HFF-Myc (cell line): ENCODE results near the gene GABARAPL1.
"Not testable (repeated sequence)": the region's sequence is repeated elsewhere in the genome, so short reads cannot be mapped to it uniquely, and the experiment has no call there.

Experiments used
- DNase-seq: peaks from one replicate; pipeline ENCODE4 v3.0.0-alpha.2; 2011; ENCODE audit warnings: low read depth; ENCODE audit errors: extremely low read depth
- H3K4me3 ChIP-seq: replicated peaks from 2 replicates; pipeline ENCODE4 v1.5.1; 2011; ENCODE audit warnings: low read depth, mild to moderate bottlenecking, control low read depth, low read length
- TF ChIP-seq, protein P1 (sequence below): IDR thresholded peaks from 2 replicates; pipeline ENCODE4 v1.5.1; 2012; ENCODE audit warnings: mild to moderate bottlenecking, low read depth, low read length, control low read depth; ENCODE audit errors: missing control alignments

Gene GABARAPL1

DNA sequence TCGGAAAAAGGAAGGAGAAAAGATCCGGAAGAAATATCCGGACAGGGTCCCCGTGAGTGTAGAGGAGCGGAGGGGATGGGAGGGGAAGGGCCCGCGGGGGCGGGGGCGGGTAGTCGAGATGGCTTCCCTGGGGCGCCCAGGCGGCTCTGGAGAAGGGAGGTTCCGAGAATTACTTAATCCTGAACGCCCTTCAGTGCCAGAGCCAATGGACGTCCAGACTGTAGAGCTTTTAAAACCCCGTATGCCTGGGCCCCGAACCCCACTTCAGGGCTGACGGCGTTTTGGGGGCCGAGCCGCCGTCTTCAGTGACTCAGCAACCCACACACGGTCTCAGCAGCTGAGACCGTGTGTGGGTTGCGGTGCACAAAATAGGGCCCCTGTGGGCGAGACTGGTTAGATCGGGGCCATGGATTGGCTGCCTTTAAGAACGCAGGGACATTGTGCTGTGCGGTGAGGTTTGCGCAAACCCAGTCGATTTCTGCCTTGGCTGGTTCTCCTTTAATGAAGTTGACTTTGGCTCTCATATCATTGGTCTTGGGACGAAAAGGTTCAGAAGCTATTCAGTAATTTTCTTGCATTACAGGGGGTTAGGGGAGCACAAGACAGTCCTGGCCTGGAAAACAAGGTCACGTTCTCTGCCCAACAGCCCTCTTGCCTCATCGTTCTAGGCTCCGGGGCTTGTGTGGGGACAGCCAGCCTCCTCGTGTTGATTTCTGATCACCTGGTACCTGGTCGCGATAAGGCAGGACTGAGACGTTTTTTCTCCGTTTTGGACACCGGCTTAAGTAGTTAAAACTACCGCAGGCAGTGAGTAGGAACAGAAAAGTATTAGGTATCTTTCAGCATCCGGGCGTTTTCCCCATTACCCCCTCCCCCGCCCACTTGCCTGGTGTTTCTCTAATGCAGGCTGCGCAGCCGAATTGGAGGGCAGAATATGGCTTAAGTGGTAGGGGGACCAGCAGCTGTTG, 775 bp downstream of the GABARAPL1 start:
- DNase-seq = no peak
- peak overlapping the region; percentile 74 for H3K4me3 ChIP-seq
- TF ChIP-seq, protein P1, sequence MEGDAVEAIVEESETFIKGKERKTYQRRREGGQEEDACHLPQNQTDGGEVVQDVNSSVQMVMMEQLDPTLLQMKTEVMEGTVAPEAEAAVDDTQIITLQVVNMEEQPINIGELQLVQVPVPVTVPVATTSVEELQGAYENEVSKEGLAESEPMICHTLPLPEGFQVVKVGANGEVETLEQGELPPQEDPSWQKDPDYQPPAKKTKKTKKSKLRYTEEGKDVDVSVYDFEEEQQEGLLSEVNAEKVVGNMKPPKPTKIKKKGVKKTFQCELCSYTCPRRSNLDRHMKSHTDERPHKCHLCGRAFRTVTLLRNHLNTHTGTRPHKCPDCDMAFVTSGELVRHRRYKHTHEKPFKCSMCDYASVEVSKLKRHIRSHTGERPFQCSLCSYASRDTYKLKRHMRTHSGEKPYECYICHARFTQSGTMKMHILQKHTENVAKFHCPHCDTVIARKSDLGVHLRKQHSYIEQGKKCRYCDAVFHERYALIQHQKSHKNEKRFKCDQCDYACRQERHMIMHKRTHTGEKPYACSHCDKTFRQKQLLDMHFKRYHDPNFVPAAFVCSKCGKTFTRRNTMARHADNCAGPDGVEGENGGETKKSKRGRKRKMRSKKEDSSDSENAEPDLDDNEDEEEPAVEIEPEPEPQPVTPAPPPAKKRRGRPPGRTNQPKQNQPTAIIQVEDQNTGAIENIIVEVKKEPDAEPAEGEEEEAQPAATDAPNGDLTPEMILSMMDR = no peak

DNA sequence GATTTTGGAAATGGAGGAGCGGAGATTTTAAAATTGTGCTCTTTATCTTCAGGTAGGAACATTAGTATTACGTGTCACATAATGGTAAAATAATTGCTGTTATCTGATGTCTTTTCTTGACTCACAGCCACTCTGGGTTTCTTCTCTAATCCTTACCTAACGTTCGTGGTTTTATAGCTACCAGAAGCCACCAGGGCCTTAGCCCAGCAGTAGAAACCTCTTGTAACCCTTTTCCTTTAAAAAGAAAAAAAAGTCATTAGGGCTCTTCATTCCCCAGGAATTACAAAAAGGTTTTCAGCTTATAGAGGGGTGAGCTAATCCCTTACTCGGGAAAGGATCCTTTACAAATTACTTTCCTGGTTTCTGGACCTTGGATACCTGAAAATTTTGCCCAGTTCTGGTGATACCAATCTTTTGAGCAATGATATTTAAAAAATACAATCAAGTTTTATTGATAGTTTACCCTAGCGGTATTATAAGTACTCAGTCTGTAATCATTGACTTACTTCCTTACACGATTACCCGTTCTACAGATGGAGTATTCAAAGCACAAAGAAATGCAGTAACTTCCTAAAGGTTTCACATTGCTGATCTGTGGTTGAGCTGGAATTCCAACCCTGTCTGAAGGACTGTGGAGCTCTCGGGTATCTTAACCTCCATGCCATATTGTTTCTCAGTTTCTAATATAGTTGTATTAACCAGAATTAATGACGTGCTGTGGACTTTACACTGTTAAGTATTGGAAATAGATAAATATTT, 1.6 kb downstream of the GABARAPL1 start:
- TF ChIP-seq, protein P1 = no peak
- peak overlapping the region; percentile 74 for H3K4me3 ChIP-seq
- DNase-seq = no peak

DNA sequence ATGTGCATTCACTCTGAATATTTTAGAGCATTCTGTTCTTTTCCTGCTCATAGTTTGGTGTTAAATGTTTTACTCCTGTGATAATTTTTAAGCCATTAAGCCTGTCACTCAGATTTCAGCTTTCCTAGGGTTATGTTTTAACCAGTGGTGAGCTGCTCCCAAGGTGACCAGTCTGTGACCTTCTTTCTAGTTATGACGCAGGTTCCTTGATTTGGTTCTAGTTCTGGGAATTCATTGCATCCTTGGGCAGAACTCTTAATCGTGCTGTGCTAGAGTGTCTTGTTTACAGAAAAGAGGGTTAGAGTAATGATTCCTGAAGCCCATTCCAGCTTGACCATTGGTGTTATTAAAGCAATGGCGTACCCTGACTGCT, 2.2 kb downstream of the GABARAPL1 start:
- TF ChIP-seq, protein P1 = no peak
- DNase-seq = no peak
- H3K4me3 ChIP-seq = peak overlapping the region; percentile 74

DNA sequence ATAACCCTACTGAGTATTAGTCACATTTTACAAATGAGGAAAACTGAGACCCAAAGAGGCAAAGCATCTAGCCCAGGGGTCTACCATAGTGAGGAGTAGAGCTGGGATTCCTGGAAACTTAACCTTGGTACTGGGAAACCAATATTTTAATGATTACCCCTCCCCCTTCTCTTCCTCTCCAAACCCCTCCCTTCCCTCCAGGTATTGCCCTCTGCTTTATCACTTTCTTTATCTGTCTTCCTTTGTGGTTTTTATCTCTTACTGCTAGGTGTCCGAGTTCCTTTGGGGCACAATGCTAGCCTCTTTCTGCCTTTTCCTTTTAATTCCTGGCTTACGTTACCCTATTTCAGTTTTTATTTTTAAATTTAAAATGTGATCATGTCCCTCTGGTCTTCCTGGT, 2.8 kb downstream of the GABARAPL1 start:
- no peak overlapping the region; the same call in 1 of the 2 replicates for H3K4me3 ChIP-seq
- no peak for DNase-seq
- TF ChIP-seq, protein P1 = no peak

DNA sequence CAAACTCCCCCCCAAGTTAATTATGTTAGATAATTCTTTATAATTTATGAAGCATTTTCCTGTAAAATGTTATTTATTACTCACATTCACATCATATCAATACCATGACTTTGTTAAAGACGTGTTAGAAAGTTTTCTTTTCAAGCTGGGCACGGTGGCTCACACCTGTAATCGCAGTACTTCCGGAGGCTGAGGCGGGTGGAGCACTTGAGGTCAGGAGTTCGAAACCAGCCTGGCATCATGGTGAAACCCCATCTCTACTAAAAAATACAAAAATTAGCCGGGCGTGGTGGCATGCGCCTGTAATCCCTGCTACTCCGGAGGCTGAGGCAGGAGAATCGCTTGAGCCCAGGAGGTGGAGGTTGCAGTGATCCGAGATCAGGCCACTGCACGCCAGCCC, 3.3 kb downstream of the GABARAPL1 start:
- not testable (repeated sequence) for DNase-seq

DNA sequence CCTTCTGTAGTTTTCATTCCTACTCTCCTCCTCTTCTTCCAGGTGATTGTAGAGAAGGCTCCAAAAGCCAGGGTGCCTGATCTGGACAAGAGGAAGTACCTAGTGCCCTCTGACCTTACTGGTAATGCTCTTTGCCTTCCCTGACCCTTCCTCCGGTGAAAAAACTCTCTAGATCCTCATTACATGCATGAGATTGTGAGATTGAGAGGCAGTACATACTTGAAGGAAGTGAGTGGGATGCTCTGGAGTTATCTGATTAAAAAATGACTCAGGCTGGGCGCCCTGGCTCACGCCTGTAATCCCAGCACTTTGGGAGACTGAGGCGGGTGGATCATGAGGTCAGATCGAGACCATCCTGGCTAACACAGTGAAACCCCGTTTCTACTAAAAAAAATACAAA, 5.3 kb downstream of the GABARAPL1 start:
- TF ChIP-seq, protein P1 = no peak
- DNase-seq = no peak

More for the DNA sequence above, 3.3 kb downstream of the GABARAPL1 start:
- not testable (repeated sequence) for H3K4me3 ChIP-seq

DNA sequence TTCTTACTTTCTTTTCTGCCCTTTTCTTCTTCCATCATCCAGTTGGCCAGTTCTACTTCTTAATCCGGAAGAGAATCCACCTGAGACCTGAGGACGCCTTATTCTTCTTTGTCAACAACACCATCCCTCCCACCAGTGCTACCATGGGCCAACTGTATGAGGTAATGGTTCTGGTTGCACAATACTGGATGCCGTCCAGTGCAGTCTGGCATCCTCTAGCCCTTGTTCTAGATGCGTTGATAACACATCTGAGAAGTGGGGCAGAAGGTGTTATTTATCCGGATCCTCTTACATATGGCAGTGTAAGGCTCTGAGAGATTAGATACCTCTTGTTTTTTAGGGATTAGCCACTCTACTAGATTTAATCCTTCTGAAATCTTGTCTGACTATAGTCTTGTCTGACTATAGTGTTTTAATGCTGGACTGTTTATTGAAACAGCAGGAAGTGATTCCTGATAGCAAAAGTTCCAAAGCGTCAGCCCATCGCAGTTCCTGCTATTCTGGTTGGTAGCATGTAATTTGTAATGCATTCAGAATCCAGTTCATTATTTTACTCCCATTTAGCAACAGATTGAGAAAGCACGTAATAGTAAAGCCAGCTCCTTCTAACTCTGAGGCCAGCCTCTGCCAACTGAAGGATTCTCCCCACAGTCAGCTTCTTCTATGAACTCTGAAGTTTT, 7.9 kb downstream of the GABARAPL1 start:
- DNase-seq = no peak
- TF ChIP-seq, protein P1 = no peak

More for the DNA sequence above, 5.3 kb downstream of the GABARAPL1 start:
- H3K4me3 ChIP-seq = no peak overlapping the region

More for the DNA sequence above, 7.9 kb downstream of the GABARAPL1 start:
- H3K4me3 ChIP-seq = no peak overlapping the region
